ENCODE data around the gene HSF4.

HSF4 gene

GRCh38 chr16:67184995-67185650 lies 20.6 kb downstream of the HSF4 start:
- no peak overlapping the region for H3K27ac ChIP-seq (ENCODE audit: low read length)
- H3K9me3 ChIP-seq (ENCODE audit: control insufficient read depth, insufficient read depth, low read length) = no peaks in the 10 kb centered on the region
- no CpG with 5 or more reads among the region's 43 CpGs for WGBS (ENCODE audit: insufficient coverage, insufficient read length)
- no peak for DNase-seq (ENCODE audit: low read depth, low spot score)
- peaks cover 12% of the 10 kb centered on the region for H3K4me1 ChIP-seq (ENCODE audit: control insufficient read depth, insufficient read depth, low read length)
- H3K4me3 ChIP-seq (ENCODE audit: low read length) = peak overlapping the region; percentile 96; the same call in 1 of the 2 replicates
- H3K27me3 ChIP-seq (ENCODE audit: control insufficient read depth, insufficient read depth, low read length) = peaks cover 9% of the 10 kb centered on the region; the same call in 1 of the 2 replicates
- H3K36me3 ChIP-seq (ENCODE audit: control insufficient read depth, insufficient read depth, low read length) = peaks cover 5% of the 10 kb centered on the region; the same call in 1 of the 2 replicates

DNA sequence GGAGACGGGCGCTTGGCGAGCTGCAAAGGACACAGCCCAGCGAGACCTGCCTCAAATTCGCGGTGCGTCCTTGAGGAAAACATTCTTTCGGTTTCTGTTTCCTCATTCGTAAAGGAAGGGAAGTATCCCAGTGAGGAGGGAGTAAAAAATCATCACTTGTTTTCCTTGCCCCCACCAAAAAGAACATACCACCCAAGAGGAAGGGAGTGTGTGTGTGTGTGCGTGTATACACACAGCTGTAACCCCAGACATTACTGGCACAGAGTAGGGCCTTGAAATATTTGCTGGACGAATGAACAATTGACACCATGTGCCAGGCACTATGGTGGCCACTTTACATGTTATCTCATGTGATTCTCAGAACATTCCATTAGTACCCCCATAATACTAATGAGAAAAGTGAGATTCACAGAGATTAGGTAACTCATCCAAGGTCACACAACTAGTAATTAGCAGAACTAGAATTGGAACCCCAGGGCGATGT lies 21.1 kb downstream of the HSF4 start:
- Histone ChIP-seq H3K27ac (ENCODE audit: low read length) (no peak overlapping the region), H3K4me3 (ENCODE audit: low read length) (no peak overlapping the region), H3K36me3 (ENCODE audit: control insufficient read depth, insufficient read depth, low read length) (peaks cover 5% of the 10 kb centered on the region; the same call in 1 of the 2 replicates), H3K9me3 (ENCODE audit: control insufficient read depth, insufficient read depth, low read length) (no peaks in the 10 kb centered on the region), H3K27me3 (ENCODE audit: control insufficient read depth, insufficient read depth, low read length) (peaks cover 9% of the 10 kb centered on the region; the same call in 1 of the 2 replicates), H3K4me1 (ENCODE audit: control insufficient read depth, insufficient read depth, low read length) (peaks cover 12% of the 10 kb centered on the region)
- DNase-seq (ENCODE audit: low read depth, low spot score) = no peak
- no CpG with 5 or more reads among the region's 12 CpGs for WGBS (ENCODE audit: insufficient coverage, insufficient read length)

DNA sequence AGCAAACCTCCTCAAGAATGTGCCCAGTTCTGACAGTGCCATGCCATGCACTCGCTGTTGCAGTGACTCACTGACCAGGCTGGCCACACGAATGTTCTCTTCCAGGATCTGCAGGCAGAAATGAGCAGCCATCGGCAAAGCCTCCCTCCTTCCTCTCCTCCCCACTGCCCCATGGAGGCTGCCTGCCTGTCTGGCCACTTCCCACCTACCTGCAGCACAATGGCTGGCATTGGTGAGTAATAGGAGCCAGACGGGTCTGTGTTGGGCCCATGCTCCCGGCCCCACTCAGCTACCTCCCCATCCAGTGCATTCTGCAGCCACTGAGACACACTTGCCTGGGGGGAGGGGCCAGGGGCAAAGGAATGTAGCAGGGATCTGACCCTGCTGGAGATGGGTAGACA lies 22.0 kb downstream of the HSF4 start:
- Histone ChIP-seq H3K4me3 (ENCODE audit: low read length) (no peak overlapping the region), H3K9me3 (ENCODE audit: control insufficient read depth, insufficient read depth, low read length) (no peaks in the 10 kb centered on the region), H3K27ac (ENCODE audit: low read length) (no peak overlapping the region), H3K36me3 (ENCODE audit: control insufficient read depth, insufficient read depth, low read length) (peaks cover 5% of the 10 kb centered on the region; the same call in 1 of the 2 replicates), H3K27me3 (ENCODE audit: control insufficient read depth, insufficient read depth, low read length) (peaks cover 9% of the 10 kb centered on the region; the same call in 1 of the 2 replicates), H3K4me1 (ENCODE audit: control insufficient read depth, insufficient read depth, low read length) (peaks cover 12% of the 10 kb centered on the region)
- no peak for DNase-seq (ENCODE audit: low read depth, low spot score)
- WGBS (ENCODE audit: insufficient coverage, insufficient read length) = no CpG with 5 or more reads among the region's 5 CpGs

GRCh38 chr16:67187175-67187890 lies 22.8 kb downstream of the HSF4 start:
- Histone ChIP-seq H3K9me3 (ENCODE audit: control insufficient read depth, insufficient read depth, low read length) (no peaks in the 10 kb centered on the region), H3K4me1 (ENCODE audit: control insufficient read depth, insufficient read depth, low read length) (peaks cover 12% of the 10 kb centered on the region), H3K27ac (ENCODE audit: low read length) (no peak overlapping the region), H3K36me3 (ENCODE audit: control insufficient read depth, insufficient read depth, low read length) (peaks cover 5% of the 10 kb centered on the region; the same call in 1 of the 2 replicates), H3K4me3 (ENCODE audit: low read length) (no peak overlapping the region), H3K27me3 (ENCODE audit: control insufficient read depth, insufficient read depth, low read length) (peaks cover 9% of the 10 kb centered on the region; the same call in 1 of the 2 replicates)
- no CpG with 5 or more reads among the region's 26 CpGs for WGBS (ENCODE audit: insufficient coverage, insufficient read length)
- no peak for DNase-seq (ENCODE audit: low read depth, low spot score)

- Histone ChIP-seq H3K36me3 (ENCODE audit: control insufficient read depth, insufficient read depth, low read length) (peaks cover 5% of the 10 kb centered on the region; the same call in 1 of the 2 replicates), H3K9me3 (ENCODE audit: control insufficient read depth, insufficient read depth, low read length) (no peaks in the 10 kb centered on the region), H3K4me1 (ENCODE audit: control insufficient read depth, insufficient read depth, low read length) (peaks cover 14% of the 10 kb centered on the region), H3K4me3 (ENCODE audit: low read length) (no peak overlapping the region), H3K27me3 (ENCODE audit: control insufficient read depth, insufficient read depth, low read length) (peaks cover 9% of the 10 kb centered on the region; the same call in 1 of the 2 replicates), H3K27ac (ENCODE audit: low read length) (no peak overlapping the region)
- DNase-seq (ENCODE audit: low read depth, low spot score) = no peak
- WGBS (ENCODE audit: insufficient coverage, insufficient read length) = no CpG with 5 or more reads among the region's 4 CpGs
These were observed 23.8 kb downstream of the HSF4 start for GRCh38 chr16:67188323-67188722.

GRCh38 chr16:67188798-67189197 lies 24.3 kb downstream of the HSF4 start:
- no peak overlapping the region for H3K4me3 ChIP-seq (ENCODE audit: low read length)
- H3K9me3 ChIP-seq (ENCODE audit: control insufficient read depth, insufficient read depth, low read length) = no peaks in the 10 kb centered on the region
- peaks cover 5% of the 10 kb centered on the region for H3K36me3 ChIP-seq (ENCODE audit: control insufficient read depth, insufficient read depth, low read length)
- H3K27me3 ChIP-seq (ENCODE audit: control insufficient read depth, insufficient read depth, low read length) = peaks cover 9% of the 10 kb centered on the region; the same call in 1 of the 2 replicates
- WGBS (ENCODE audit: insufficient coverage, insufficient read length) = no CpG with 5 or more reads among the region's 15 CpGs
- no peak overlapping the region for H3K27ac ChIP-seq (ENCODE audit: low read length)
- peaks cover 14% of the 10 kb centered on the region for H3K4me1 ChIP-seq (ENCODE audit: control insufficient read depth, insufficient read depth, low read length)
- no peak for DNase-seq (ENCODE audit: low read depth, low spot score)

GRCh38 chr16:67190041-67190440 lies 25.5 kb downstream of the HSF4 start, which contains the start of gene EXOC3L1:
Gene EXOC3L1 (minus strand): TSS chr16:67190136. CDS start chr16:67189676, 460 bp downstream.
- Histone ChIP-seq H3K27ac (ENCODE audit: low read length) (no peak within 1 kb of the TSS), H3K4me1 (ENCODE audit: control insufficient read depth, insufficient read depth, low read length) (peaks cover 5% of the 10 kb centered on the region), H3K27me3 (ENCODE audit: control insufficient read depth, insufficient read depth, low read length) (peaks cover 2% of the 10 kb centered on the region; the same call in 1 of the 2 replicates), H3K9me3 (ENCODE audit: control insufficient read depth, insufficient read depth, low read length) (no peaks in the 10 kb centered on the region), H3K36me3 (ENCODE audit: control insufficient read depth, insufficient read depth, low read length) (peaks cover 6% of the 10 kb centered on the region; the same call in 1 of the 2 replicates), H3K4me3 (ENCODE audit: low read length) (no peak within 1 kb of the TSS)
- DNase-seq (ENCODE audit: low read depth, low spot score) = no peak
- WGBS (ENCODE audit: insufficient coverage, insufficient read length) = no CpG with 5 or more reads among the region's 6 CpGs

GRCh38 chr16:67190448-67191399 lies 26.2 kb downstream of the HSF4 start:
- no CpG with 5 or more reads among the region's 13 CpGs for WGBS (ENCODE audit: insufficient coverage, insufficient read length)
- Histone ChIP-seq H3K27ac (ENCODE audit: low read length) (no peak overlapping the region), H3K4me1 (ENCODE audit: control insufficient read depth, insufficient read depth, low read length) (peaks cover 4% of the 10 kb centered on the region; the same call in 1 of the 2 replicates), H3K9me3 (ENCODE audit: control insufficient read depth, insufficient read depth, low read length) (no peaks in the 10 kb centered on the region), H3K36me3 (ENCODE audit: control insufficient read depth, insufficient read depth, low read length) (peaks cover 11% of the 10 kb centered on the region), H3K4me3 (ENCODE audit: low read length) (no peak overlapping the region), H3K27me3 (ENCODE audit: control insufficient read depth, insufficient read depth, low read length) (no peaks in the 10 kb centered on the region)
- DNase-seq (ENCODE audit: low read depth, low spot score) = no peak

DNA sequence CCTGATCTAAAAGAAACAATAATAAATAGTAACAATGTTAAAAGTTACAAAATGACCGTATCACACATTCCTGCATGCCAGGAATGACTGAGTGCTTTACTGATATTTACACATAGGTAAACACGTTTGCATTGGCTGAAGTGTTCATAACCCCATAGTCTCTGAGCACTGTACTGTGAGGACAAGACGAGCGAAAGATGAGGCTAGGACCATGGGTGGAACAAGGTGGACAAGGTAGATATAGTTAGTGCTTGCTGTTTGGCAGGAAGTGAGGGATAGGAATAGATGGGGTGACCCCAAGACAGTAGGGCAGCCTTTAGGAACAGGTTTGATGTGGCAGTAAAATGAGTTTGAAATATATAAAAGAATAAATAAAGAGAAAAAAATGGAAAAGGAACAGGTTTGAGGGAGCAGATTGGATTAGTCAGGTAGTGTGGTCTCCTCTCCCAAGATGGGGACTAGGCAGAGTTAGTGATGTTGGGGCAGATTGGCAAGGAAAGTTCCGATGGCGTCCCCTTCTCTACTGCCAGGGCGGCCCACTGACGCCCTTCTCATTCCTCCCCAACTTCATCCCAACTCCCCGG lies 27.0 kb downstream of the HSF4 start:
- H3K27ac ChIP-seq (ENCODE audit: low read length) = no peak overlapping the region
- no CpG with 5 or more reads among the region's 9 CpGs for WGBS (ENCODE audit: insufficient coverage, insufficient read length)
- DNase-seq (ENCODE audit: low read depth, low spot score) = no peak
- peaks cover 19% of the 10 kb centered on the region for H3K36me3 ChIP-seq (ENCODE audit: control insufficient read depth, insufficient read depth, low read length)
- no peaks in the 10 kb centered on the region for H3K9me3 ChIP-seq (ENCODE audit: control insufficient read depth, insufficient read depth, low read length)
- peaks cover 3% of the 10 kb centered on the region; the same call in 1 of the 2 replicates for H3K4me1 ChIP-seq (ENCODE audit: control insufficient read depth, insufficient read depth, low read length)
- no peak overlapping the region; the same call in 1 of the 2 replicates for H3K4me3 ChIP-seq (ENCODE audit: low read length)
- H3K27me3 ChIP-seq (ENCODE audit: control insufficient read depth, insufficient read depth, low read length) = no peaks in the 10 kb centered on the region
